Measurements from ENCODE around the gene ANKRD44. TPM values are rescaled to one million over a fixed set of nuclear protein-coding genes. Genes with fewer than 3 reads are reported as not detected.

Gene ANKRD44
- total RNA-seq, 1 experiment from 2014 or later, result 34.6 TPM

- in situ Hi-C loops (cut with HindIII; ENCODE audit: low pct_unique_long_range_greater_than_20kb, low sequenced_read_pairs), result no loop called here
- DNase-seq (ENCODE audit: low read depth, low spot score), result no peak
Observed at GRCh38 chr2:197163712-197164140, 146.9 kb downstream of the ANKRD44 start.

DNA sequence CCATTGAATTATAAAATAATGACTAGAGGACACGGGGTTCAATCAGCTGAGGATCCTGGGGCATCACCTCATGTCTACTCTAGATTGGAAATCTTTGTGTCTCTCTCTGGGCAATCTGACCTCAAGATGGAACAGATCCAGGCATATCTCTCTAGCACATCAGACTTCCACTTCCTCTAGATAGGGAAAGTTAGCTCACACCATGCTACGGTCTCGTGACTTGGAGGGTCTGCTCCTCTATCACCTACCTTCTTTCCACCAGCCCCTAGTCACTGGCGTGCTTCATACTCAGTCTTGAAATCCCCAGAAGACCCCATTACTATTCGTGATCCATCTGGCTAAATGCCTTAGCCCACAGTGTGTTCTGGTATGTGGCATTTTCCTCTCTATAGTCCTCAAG is 148.8 kb downstream of the ANKRD44 start:
- in situ Hi-C loops (cut with HindIII; ENCODE audit: low pct_unique_long_range_greater_than_20kb, low sequenced_read_pairs), result no loop called here
- DNase-seq (ENCODE audit: low read depth, low spot score), result no peak

DNA sequence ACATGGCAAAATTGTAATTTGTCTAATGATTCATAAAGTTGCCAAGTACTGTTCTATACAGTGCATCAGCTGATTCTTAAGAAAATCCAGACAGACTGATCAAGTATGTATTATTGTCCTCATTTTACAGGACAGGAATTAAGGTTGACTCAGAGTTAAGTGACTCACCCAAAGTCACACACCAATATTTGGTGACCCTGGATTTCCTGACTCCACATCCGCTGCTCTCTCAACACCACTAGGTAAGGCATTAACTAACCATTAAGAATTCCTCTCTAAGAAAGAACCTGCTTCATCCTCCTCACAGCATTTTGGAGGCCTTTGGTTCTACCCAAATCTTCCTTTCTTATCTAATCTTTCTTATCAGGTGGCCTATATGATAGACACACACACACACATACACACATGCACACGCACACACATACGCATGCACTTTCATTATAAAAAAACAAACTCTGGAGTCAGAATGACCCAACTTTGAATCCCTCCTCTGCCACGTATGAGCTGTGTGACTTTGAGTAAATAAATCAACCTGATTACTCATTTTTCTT is 150.8 kb downstream of the ANKRD44 start:
- no peak for DNase-seq (ENCODE audit: low read depth, low spot score)
- in situ Hi-C loops (cut with HindIII; ENCODE audit: low pct_unique_long_range_greater_than_20kb, low sequenced_read_pairs), result no loop called here

DNA sequence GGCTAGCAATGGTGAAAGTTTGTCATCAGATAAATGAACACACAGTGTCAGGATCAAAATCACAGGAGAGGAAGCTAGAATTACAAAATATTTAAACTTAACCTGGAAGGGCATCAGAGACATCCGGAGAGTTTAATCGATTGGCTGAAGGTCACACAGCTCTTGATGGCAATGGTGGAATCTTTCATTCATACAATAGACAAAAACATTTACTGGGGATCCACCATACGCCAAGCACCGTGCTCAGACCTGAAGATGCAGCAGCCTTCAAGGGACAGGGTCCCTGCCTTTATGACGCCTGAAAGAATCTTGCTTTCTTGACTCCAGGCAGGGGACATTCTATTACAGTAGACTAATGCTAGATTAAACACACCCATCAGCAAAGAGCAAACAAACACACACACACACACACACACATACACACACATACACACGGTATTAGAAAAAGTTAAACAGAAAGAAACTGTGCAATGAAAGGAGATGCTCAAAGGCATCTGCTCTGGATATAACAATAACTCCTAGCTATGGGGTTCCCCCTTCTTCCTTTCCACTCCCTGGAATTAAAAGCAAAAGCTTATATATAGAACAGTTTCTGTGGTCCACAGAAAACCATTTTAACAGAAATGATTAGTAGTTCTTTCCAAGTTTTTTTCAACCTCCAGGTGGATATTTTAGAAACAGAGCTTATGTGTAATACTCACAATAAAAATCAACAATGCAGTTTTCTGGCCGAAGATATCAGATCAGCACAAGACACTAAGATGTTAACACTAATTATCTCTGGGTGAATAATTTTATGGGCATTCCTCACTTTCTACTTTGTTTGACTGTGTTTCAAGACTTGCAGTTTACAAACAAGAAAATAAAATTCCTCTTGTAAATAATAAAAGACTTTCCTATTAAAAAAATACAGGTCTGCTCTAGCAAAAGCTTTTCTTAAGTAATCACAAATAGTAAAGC is 151.7 kb downstream of the ANKRD44 start:
- DNase-seq (ENCODE audit: low read depth, low spot score), result no peak
- in situ Hi-C loops (cut with HindIII; ENCODE audit: low pct_unique_long_range_greater_than_20kb, low sequenced_read_pairs), result no loop called here

DNA sequence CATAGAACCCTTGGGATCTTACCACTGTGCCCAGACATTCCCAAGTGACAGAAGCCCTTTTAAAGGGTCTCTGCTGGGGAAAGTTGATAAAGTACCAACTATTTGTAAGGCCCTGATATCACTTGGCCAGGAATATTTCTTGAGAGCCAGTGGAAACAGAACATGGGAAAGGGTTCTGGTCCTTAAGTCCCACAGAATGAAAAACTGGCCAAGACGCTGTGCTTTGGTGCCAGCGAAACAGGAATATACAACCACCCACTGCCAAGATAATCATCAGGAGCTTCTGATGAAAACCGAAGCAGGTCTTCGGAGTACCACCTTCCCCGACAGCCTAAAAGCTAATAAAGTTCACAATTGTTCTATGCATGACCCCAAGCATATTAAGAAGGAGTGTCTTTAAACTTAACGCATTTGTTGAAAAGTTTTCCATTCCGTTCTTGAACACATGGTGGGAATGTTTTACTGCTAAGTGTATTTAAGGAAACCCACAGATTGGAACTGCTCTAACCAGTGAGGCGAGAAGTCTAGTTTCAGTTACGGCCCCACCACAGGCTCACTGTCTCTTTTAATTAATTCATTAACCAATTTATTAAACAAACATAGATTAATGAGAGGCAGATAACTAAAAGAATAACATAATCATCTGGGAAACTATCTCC is 152.6 kb downstream of the ANKRD44 start:
- no peak for DNase-seq (ENCODE audit: low read depth, low spot score)
- in situ Hi-C loops (cut with HindIII; ENCODE audit: low pct_unique_long_range_greater_than_20kb, low sequenced_read_pairs), result no loop called here

DNA sequence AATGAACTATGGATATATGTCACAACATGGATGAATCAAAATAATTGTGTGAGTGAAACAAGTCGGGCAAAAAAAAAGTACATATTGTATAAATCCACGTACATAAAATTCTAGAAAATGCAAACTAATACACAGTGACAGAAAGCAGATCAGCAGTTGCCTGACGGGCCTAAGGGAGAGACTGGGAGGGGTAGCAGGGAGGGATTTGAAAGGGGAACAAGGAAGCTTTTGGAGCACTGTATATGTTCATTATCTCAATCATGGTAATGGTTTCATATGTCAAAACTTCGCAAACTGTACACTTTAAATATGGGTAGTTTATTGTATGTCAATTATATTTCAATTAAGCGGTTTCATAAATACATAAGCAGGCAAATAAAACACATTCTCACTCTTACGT is 153.8 kb downstream of the ANKRD44 start:
- in situ Hi-C loops (cut with HindIII; ENCODE audit: low pct_unique_long_range_greater_than_20kb, low sequenced_read_pairs), result no loop called here
- no peak for DNase-seq (ENCODE audit: low read depth, low spot score)

GRCh38 chr2:197152451-197153228 is 157.9 kb downstream of the ANKRD44 start:
- in situ Hi-C loops (cut with HindIII; ENCODE audit: low pct_unique_long_range_greater_than_20kb, low sequenced_read_pairs), result no loop called here
- no peak for DNase-seq (ENCODE audit: low read depth, low spot score)

GRCh38 chr2:197149546-197149945 is 161.0 kb downstream of the ANKRD44 start:
- DNase-seq (ENCODE audit: low read depth, low spot score), result no peak
- in situ Hi-C loops (cut with HindIII; ENCODE audit: low pct_unique_long_range_greater_than_20kb, low sequenced_read_pairs), result no loop called here

DNA sequence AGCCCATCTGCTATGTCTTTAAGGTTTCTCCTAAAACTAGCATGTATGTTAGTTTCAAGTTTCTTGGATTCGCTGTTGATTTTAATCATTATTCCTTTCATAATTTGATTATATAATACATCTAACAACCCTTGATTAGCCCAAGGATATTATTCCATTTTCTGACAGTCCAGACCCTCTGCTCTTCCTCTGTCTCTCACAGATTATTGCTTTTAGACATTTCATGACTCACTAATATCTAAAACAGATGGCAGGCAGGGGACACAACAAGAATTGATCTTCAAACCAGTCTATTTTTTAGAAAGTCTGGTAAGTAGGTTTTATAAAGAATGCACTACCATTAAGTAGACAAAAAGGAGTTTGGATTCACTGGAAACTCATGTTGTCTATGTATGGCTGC is 162.2 kb downstream of the ANKRD44 start:
- in situ Hi-C loops (cut with HindIII; ENCODE audit: low pct_unique_long_range_greater_than_20kb, low sequenced_read_pairs), result no loop called here
- DNase-seq (ENCODE audit: low read depth, low spot score), result no peak

GRCh38 chr2:197147942-197148341 is 162.6 kb downstream of the ANKRD44 start:
- DNase-seq (ENCODE audit: low read depth, low spot score), result no peak

DNA sequence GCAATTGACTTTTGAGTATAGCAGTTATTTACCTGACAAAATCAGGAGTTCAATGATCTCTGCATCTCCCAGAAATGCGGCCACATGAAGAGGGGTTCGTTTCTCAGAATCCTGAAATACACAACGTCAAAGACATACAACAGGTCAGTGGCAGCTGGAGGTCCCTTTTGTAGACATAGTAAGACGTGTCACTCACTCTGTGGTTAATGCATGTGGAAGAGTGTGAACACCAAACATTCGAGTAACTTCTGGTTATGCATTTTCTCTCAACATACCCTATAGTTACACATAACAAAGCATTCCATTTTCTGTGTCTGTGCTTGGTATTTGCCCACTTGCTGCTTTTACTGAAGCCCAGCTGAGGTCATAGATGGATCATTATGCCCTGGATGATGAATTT is 163.6 kb downstream of the ANKRD44 start:
- in situ Hi-C loops (cut with HindIII; ENCODE audit: low pct_unique_long_range_greater_than_20kb, low sequenced_read_pairs), result no loop called here
- DNase-seq (ENCODE audit: low read depth, low spot score), result no peak

More at GRCh38 chr2:197147942-197148341, 162.6 kb downstream of the ANKRD44 start:
- in situ Hi-C loops (cut with HindIII; ENCODE audit: low pct_unique_long_range_greater_than_20kb, low sequenced_read_pairs), result no loop called here

DNA sequence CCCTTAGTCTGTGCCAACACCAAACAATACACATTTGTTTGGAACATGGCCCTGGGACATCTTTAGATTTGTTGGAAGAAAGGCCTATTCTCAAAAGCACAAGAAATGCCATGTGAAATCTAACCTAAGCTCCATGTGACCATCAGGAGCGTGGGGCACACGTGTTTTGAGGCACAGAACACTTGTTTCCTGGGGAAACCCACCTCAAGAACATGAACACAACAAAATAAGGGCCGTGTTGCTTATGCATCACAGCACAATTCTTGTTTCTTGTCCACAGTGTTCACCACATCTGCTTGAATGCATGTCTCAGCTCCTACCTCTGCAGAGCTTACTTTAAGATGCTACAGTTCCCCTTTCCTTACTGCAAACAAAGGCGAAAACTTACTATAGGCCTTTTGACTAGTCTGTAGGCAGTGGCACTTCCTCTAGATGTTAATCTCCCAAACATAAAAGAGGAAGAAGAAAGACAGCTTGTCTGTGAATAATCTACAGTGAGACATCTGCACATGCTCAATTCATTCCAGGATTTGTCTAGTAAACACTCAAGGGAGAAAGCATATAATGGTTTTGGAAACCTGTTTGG is 165.0 kb downstream of the ANKRD44 start:
- peak; percentile 92 for DNase-seq (ENCODE audit: low read depth, low spot score)
- in situ Hi-C loops (cut with HindIII; ENCODE audit: low pct_unique_long_range_greater_than_20kb, low sequenced_read_pairs), result no loop called here

DNA sequence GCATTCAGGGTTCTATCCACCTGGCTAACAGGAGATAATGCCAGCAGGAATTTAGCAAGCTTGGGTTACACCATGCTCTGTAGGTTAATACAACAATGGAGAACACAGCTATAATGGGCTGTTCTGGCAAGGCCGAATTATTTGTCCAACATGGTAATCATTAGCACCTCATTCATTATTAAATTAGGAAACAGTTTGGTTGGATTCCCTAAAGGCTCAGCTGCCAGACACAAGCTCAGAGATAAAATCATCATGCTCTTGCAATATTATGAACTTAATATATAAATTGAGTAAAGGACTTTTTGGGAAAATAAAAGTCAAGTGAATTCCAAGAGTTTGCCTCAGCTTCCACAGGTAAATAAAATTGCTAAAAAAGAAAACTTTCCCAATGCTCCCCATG is 166.4 kb downstream of the ANKRD44 start:
- no peak for DNase-seq (ENCODE audit: low read depth, low spot score)
- in situ Hi-C loops (cut with HindIII; ENCODE audit: low pct_unique_long_range_greater_than_20kb, low sequenced_read_pairs), result no loop called here

DNA sequence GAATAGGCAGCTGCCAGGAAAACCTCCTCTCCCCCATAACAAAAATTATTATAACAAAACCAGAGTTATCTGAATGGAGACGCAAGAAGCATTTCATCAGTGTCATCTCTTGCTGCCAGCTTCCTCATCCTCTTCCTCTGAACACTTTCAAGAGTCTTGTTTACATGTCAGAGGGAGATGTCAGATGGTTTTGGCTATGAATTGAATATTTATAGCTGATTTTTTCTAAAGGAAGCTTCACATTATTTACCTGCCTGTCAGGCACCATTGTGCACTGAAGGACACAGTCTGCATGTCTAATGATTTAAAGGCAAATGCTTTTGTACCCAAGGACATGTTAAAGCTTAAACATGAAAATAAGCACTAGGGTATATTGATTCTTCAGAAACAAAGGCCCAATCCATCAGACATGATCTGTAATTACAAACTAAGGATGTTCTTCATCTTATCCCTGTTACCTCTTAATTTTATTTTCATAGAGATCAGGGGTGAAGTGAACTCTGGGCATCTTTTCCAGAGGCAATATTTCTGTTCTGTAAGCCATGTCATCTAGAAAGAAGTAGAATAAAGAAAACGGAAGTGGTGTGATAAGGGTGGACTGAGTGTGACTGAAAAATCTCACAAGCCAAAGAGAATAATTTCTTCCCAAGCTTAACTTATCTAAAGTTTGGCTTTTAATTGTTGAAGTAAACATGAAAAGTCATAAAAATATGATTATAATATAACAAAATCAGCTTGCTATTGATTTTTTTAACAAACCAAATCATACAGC is 168.7 kb downstream of the ANKRD44 start:
- no peak for DNase-seq (ENCODE audit: low read depth, low spot score)
- in situ Hi-C loops (cut with HindIII; ENCODE audit: low pct_unique_long_range_greater_than_20kb, low sequenced_read_pairs), result no loop called here

GRCh38 chr2:197140045-197140444 is 170.5 kb downstream of the ANKRD44 start:
- in situ Hi-C loops (cut with HindIII; ENCODE audit: low pct_unique_long_range_greater_than_20kb, low sequenced_read_pairs), result no loop called here
- no peak for DNase-seq (ENCODE audit: low read depth, low spot score)

GRCh38 chr2:197138506-197138905 is 172.1 kb downstream of the ANKRD44 start:
- no peak for DNase-seq (ENCODE audit: low read depth, low spot score)
- in situ Hi-C loops (cut with HindIII; ENCODE audit: low pct_unique_long_range_greater_than_20kb, low sequenced_read_pairs), result no loop called here

Measured in SK-MEL-5 (cell line).